Glutamatergic neuron (in vitro differentiated cells): Measurements from ENCODE around the gene ATP11A. TPM values are rescaled to one million over a fixed set of nuclear protein-coding genes. Genes with fewer than 3 reads are reported as not detected.

Experiments
- DNase-seq: peaks from one replicate; pipeline ENCODE4 v3.0.0; 2022
- H3K27ac Mint-ChIP-seq: one replicate; pipeline ENCODE4 v1.8.0; 2020; ENCODE audit warnings: mild to moderate bottlenecking, mixed read lengths, inconsistent platforms; ENCODE audit not compliant: unreplicated experiment
- H3K27me3 Mint-ChIP-seq: one replicate; pipeline ENCODE4 v1.8.0; 2020; ENCODE audit warnings: mild to moderate bottlenecking, moderate library complexity, mixed read lengths, inconsistent platforms; ENCODE audit not compliant: unreplicated experiment
- H3K36me3 Mint-ChIP-seq: one replicate; pipeline ENCODE4 v1.8.0; 2020; ENCODE audit warnings: mild to moderate bottlenecking, mixed read lengths, inconsistent platforms; ENCODE audit not compliant: unreplicated experiment
- H3K4me1 Mint-ChIP-seq: one replicate; pipeline ENCODE4 v1.8.0; 2020; ENCODE audit warnings: mild to moderate bottlenecking, low read depth, mixed read lengths, inconsistent platforms; ENCODE audit not compliant: unreplicated experiment
- H3K4me3 Mint-ChIP-seq: one replicate; pipeline ENCODE4 v1.8.0; 2020; ENCODE audit warnings: mild to moderate bottlenecking, mixed read lengths, inconsistent platforms; ENCODE audit not compliant: unreplicated experiment
- H3K9me3 Mint-ChIP-seq: one replicate; pipeline ENCODE4 v1.8.0; 2020; ENCODE audit warnings: mild to moderate bottlenecking, moderate library complexity, mixed read lengths, inconsistent platforms; ENCODE audit not compliant: unreplicated experiment
- total RNA-seq: library from RNA; stranded (reverse); fragmentation: NEBNext Ultra II Directional; extraction: Animal tissue kit (Norgen Biotek cat#: 25700); gene quantifications from one replicate; pipeline ENCODE4 v1.2.1, GENCODE V29; 2021; ENCODE audit not compliant: unreplicated experiment
- TF ChIP-seq, protein P1 (sequence below): fragments of 200-600 bp; sonication (generic); IDR thresholded peaks from one replicate; pipeline ENCODE4 v1.5.0; 2021; ENCODE audit not compliant: partially characterized antibody, unreplicated experiment

Gene ATP11A
- total RNA-seq, 1 donor from 2014 or later = 127 TPM

DNA sequence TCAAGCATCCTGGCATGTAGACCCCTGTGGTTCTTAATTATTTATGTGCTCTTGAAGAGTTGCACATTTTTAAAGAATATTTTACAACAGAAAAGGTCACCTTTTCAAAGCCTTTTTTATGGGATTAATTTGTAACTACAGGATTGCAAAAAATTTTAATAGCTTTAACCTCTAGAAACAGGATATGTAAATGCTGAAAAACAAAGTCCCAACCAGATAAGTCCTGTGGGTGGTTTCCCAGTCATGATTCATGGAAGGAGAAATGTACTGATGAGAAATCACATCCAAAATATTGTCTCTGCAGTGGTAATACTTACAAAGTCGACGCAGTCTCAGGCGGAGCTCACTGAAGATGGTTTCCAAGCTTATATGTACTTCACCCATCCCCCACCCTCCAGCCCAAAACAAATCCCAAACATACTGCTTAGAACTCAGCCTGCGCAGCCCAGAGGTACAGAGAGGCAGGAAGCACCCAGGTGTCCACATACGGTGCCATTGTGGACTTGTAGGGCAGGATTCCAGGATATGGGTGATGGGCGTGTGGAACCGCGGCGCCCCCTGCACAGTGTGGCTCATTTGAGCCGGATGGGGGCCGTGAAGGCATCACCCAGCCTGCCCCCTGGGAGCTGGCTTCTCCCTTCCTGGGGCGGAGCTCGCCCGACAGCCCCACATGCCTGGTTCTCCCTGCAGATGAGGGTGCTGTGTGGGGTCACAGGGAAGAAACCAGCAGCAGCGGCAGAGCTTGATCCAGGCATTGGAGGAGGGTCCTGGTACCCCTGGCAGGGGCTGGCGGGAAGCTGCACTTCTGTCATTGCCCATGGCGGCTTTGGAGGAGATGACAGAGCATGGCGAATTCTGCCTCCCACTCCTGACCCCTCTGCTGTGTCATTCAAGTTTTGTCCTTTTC is 101.2 kb downstream of the ATP11A start:
- no peak for DNase-seq
- Mint-ChIP-seq H3K4me3 (no peak overlapping the region), H3K27me3 (peaks cover 1% of the 10 kb centered on the region), H3K36me3 (peaks cover 6% of the 10 kb centered on the region), H3K9me3 (peaks cover 3% of the 10 kb centered on the region), H3K27ac (no peak overlapping the region), H3K4me1 (no peaks in the 10 kb centered on the region)
- TF ChIP-seq, protein P1, sequence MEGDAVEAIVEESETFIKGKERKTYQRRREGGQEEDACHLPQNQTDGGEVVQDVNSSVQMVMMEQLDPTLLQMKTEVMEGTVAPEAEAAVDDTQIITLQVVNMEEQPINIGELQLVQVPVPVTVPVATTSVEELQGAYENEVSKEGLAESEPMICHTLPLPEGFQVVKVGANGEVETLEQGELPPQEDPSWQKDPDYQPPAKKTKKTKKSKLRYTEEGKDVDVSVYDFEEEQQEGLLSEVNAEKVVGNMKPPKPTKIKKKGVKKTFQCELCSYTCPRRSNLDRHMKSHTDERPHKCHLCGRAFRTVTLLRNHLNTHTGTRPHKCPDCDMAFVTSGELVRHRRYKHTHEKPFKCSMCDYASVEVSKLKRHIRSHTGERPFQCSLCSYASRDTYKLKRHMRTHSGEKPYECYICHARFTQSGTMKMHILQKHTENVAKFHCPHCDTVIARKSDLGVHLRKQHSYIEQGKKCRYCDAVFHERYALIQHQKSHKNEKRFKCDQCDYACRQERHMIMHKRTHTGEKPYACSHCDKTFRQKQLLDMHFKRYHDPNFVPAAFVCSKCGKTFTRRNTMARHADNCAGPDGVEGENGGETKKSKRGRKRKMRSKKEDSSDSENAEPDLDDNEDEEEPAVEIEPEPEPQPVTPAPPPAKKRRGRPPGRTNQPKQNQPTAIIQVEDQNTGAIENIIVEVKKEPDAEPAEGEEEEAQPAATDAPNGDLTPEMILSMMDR = no peak

DNA sequence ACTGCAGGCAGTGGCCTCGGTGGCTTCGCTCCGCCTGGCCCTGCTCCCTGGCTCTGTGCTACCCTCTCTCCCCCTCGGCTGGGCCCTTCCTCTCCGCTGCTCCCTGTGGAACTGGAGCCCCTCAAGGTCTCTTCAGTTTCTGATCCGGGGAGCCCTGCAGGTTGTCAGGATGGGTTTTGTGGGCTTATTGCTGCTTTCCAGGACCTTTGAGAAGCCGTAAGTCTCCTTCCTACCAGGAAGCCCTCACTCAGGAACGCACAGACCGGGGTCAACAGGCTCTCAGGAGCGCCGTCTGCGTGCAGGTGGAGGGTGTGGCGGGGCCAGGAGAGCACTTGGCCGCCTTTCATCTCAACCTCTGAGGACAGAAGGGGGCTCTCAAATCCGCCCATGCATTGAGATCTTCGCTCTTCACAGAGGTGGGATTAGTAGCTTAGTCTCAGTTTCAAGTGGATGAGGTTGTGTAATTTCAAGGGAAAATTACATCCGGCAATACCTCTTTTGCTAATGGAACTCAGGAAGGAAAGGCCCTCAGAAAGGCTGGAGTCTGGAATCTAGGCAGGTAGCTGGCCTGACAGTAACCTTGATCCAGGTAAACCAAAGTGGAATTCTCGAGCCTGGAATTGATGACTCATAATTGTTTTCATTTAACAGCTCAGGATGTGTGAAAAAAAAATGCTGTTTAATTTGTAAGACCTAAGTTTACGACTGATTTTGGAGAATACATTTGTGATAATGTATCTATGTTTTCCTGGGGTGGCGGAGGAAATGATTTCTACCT is 102.0 kb downstream of the ATP11A start:
- Mint-ChIP-seq H3K4me3 (no peak overlapping the region), H3K4me1 (no peaks in the 10 kb centered on the region), H3K27ac (no peak overlapping the region), H3K27me3 (peaks cover 3% of the 10 kb centered on the region), H3K9me3 (peaks cover 5% of the 10 kb centered on the region), H3K36me3 (peaks cover 11% of the 10 kb centered on the region)
- no peak for DNase-seq
- TF ChIP-seq, protein P1 = no peak

DNA sequence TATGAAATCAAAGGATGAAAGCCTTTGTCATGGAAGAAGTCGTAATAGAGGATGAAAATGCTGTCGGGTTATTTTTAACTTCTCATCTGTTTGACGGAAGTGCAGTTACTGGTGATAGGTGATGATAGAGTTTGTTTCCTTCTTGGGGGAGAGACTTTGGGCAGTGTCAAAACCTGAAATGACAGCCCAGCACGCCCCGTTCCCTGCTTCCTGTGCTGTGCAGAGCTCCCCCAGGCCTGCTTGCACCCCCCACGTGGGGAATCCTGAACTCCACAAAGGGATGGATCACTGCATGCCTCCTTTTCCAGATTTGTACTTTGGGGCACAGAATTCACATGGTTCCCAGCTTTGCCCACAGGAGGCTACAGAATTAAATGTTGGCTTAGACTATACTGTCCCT is 102.7 kb downstream of the ATP11A start:
- DNase-seq = no peak
- peaks cover 7% of the 10 kb centered on the region for H3K9me3 Mint-ChIP-seq
- H3K27ac Mint-ChIP-seq = no peak overlapping the region
- no peaks in the 10 kb centered on the region for H3K4me1 Mint-ChIP-seq
- TF ChIP-seq, protein P1 = no peak
- no peak overlapping the region for H3K4me3 Mint-ChIP-seq
- H3K27me3 Mint-ChIP-seq = peaks cover 3% of the 10 kb centered on the region
- H3K36me3 Mint-ChIP-seq = peaks cover 11% of the 10 kb centered on the region

DNA sequence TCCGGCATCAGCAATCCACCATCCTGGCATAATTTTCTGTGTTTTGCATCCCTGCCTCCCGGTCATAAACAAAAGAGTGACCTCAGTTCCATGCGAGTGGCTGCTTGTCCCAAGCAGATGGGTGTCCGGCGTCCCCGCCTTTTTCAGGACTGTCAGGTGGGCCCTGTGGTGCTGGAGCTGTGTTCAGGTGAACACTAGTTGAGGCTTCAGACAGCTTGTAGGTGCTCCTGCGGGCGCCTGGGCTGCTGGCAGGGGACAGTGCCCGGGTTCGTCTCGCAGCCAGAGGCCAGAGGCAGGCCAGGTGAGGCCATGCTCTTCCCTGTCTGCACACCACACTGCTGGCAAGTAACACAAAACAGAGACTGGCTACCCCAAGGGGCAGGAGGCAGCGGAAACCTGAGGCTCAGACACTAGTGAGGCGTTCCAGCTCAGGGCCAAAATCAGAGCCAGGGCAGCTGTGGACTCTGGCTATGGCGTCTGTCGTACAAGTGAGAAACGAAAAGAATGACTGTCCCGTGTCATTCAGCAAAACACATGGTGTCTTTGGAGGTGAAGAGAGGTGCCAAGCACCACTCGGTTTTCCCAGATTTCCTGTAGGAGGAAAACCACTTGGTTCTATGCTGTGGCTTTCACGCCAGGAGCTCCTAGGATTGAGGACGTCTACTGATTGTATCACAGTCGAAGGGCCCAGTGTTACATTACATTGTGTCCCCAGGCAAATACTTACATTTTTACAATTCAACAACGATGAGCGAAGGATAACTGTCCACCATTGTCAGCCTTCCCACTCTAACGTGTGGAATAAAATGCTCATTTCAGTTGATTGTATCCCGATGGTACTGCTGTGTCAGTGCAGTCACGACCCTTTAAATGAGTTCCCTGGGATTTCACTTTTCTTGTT is 104.0 kb downstream of the ATP11A start:
- TF ChIP-seq, protein P1 = no peak
- H3K27ac Mint-ChIP-seq = no peak overlapping the region
- H3K4me3 Mint-ChIP-seq = no peak overlapping the region

More for the DNA sequence above, 104.0 kb downstream of the ATP11A start:
- Mint-ChIP-seq H3K4me1 (no peaks in the 10 kb centered on the region), H3K27me3 (peaks cover 3% of the 10 kb centered on the region), H3K36me3 (peaks cover 17% of the 10 kb centered on the region), H3K9me3 (peaks cover 7% of the 10 kb centered on the region)
- DNase-seq = no peak
